HG03175 (cell line): ENCODE data around the gene GPR42.
"Not testable (repeated sequence)": the region's sequence is repeated elsewhere in the genome, so short reads cannot be mapped to it uniquely, and the experiment has no call there.

ENCODE experiments used
- ATAC-seq: cut with Tn5 transposase; IDR thresholded peaks from one replicate; pipeline ENCODE4 v1.9.1; 2021; ENCODE audit warnings: mild to moderate bottlenecking, moderate library complexity; ENCODE audit not compliant: unreplicated experiment

The GPR42 gene

GRCh38 chr19:35392742-35393715 lies 22.2 kb downstream of the GPR42 start:
- ATAC-seq: no peak

GRCh38 chr19:35395382-35396199 lies 24.7 kb downstream of the GPR42 start:
- ATAC-seq: no peak

- ATAC-seq: no peak
Measured at GRCh38 chr19:35396240-35396885, 25.5 kb downstream of the GPR42 start.

GRCh38 chr19:35397064-35397463 lies 26.2 kb downstream of the GPR42 start:
- no peak for ATAC-seq

- ATAC-seq: no peak
Measured at GRCh38 chr19:35398570-35398969, 27.7 kb downstream of the GPR42 start.

- no peak for ATAC-seq
Measured at GRCh38 chr19:35399231-35399630, 28.4 kb downstream of the GPR42 start.

GRCh38 chr19:35399948-35400772 lies 29.3 kb downstream of the GPR42 start:
- no peak for ATAC-seq

GRCh38 chr19:35400773-35401100 lies 29.9 kb downstream of the GPR42 start:
- no peak for ATAC-seq

GRCh38 chr19:35401416-35401815 lies 30.5 kb downstream of the GPR42 start:
- not testable (repeated sequence) for ATAC-seq

- no peak for ATAC-seq
Measured at GRCh38 chr19:35403116-35403760, 32.4 kb downstream of the GPR42 start.

GRCh38 chr19:35404879-35405622 lies 34.2 kb downstream of the GPR42 start:
- ATAC-seq: peak; percentile 69

- ATAC-seq: no peak
Measured at GRCh38 chr19:35407619-35408018, 36.8 kb downstream of the GPR42 start.

- peak; percentile 82 for ATAC-seq
Measured at GRCh38 chr19:35408284-35409171, 37.7 kb downstream of the GPR42 start.

GRCh38 chr19:35409191-35409590 lies 38.3 kb downstream of the GPR42 start:
- no peak for ATAC-seq

- ATAC-seq: no peak
Measured at GRCh38 chr19:35410487-35410886, 39.6 kb downstream of the GPR42 start.

GRCh38 chr19:35414442-35414841 lies 43.6 kb downstream of the GPR42 start:
- no peak for ATAC-seq

GRCh38 chr19:35416331-35416730 lies 45.5 kb downstream of the GPR42 start:
- ATAC-seq: no peak

GRCh38 chr19:35417278-35417677 lies 46.4 kb downstream of the GPR42 start:
- ATAC-seq: no peak
